BE2C (cell line): ENCODE results near the gene LRP10.
A peak's percentile ranks its signal among the peaks of the same experiment; 100 is the strongest.

Source experiments
- DNase-seq: peaks from one replicate; pipeline ENCODE4 v3.0.0-alpha.2; 2020
- H3K27me3 ChIP-seq: fragments of 250-450 bp; sonication (Bioruptor Pico); 2 replicates; pipeline ENCODE4 v1.5.1; 2020; ENCODE audit warnings: mild to moderate bottlenecking
- H3K36me3 ChIP-seq: fragments of 250-450 bp; sonication (Bioruptor Pico); 2 replicates; pipeline ENCODE4 v1.5.1; 2020; ENCODE audit warnings: mild to moderate bottlenecking
- H3K4me1 ChIP-seq: fragments of 250-450 bp; sonication (Bioruptor Pico); 2 replicates; pipeline ENCODE4 v1.5.1; 2020
- H3K4me3 ChIP-seq: 2 replicates; pipeline ENCODE4 v1.5.1; 2011; ENCODE audit warnings: low read depth, low read length
- H3K9me3 ChIP-seq: fragments of 250-450 bp; sonication (Bioruptor Pico); 2 replicates; pipeline ENCODE4 v1.5.1; 2020
- CTCF ChIP-seq: IDR thresholded peaks from 2 replicates; pipeline ENCODE4 v1.5.1; 2012; ENCODE audit warnings: mild to moderate bottlenecking, low read depth, low read length

The LRP10 gene

GRCh38 chr14:22861651-22862050 lies 9.9 kb upstream of the LRP10 start:
- no peaks in the 10 kb centered on the region for H3K36me3 ChIP-seq
- H3K9me3 ChIP-seq, result no peaks in the 10 kb centered on the region
- no peak for DNase-seq
- no peak for TF ChIP-seq CTCF
- no peaks in the 10 kb centered on the region for H3K4me1 ChIP-seq
- no peak overlapping the region for H3K4me3 ChIP-seq
- no peaks in the 10 kb centered on the region for H3K27me3 ChIP-seq

- TF ChIP-seq CTCF, result no peak
- no peaks in the 10 kb centered on the region for H3K27me3 ChIP-seq
- no peak for DNase-seq
- no peak overlapping the region for H3K4me3 ChIP-seq
- H3K4me1 ChIP-seq, result no peaks in the 10 kb centered on the region
- H3K36me3 ChIP-seq, result no peaks in the 10 kb centered on the region
- H3K9me3 ChIP-seq, result no peaks in the 10 kb centered on the region
Observed at GRCh38 chr14:22864979-22865378, 6.6 kb upstream of the LRP10 start.

- no peak for DNase-seq
Observed at GRCh38 chr14:22865424-22866405, 5.8 kb upstream of the LRP10 start.

GRCh38 chr14:22866874-22867273 lies 4.7 kb upstream of the LRP10 start:
- Histone ChIP-seq H3K36me3 (no peaks in the 10 kb centered on the region), H3K27me3 (no peaks in the 10 kb centered on the region), H3K9me3 (no peaks in the 10 kb centered on the region), H3K4me1 (0 out of 2 replicates have a peak, but pooled peaks cover 4% of the 10 kb centered on the region), H3K4me3 (no peak overlapping the region)
- DNase-seq, result no peak
- no peak for TF ChIP-seq CTCF

More at GRCh38 chr14:22865424-22866405, 5.8 kb upstream of the LRP10 start:
- TF ChIP-seq CTCF, result peak; percentile 36; the same call in 1 of the 2 replicates
- H3K4me3 ChIP-seq, result no peak overlapping the region
- 0 out of 2 replicates have a peak, but pooled peaks cover 1% of the 10 kb centered on the region for H3K4me1 ChIP-seq
- H3K9me3 ChIP-seq, result no peaks in the 10 kb centered on the region
- H3K36me3 ChIP-seq, result no peaks in the 10 kb centered on the region
- no peaks in the 10 kb centered on the region for H3K27me3 ChIP-seq

GRCh38 chr14:22870811-22871223 lies 723 bp upstream of the LRP10 start:
- Histone ChIP-seq H3K27me3 (no peaks in the 10 kb centered on the region), H3K4me1 (0 out of 2 replicates have a peak, but pooled peaks cover 4% of the 10 kb centered on the region), H3K9me3 (no peaks in the 10 kb centered on the region), H3K36me3 (no peaks in the 10 kb centered on the region), H3K4me3 (peak overlapping the region; percentile 83)
- no peak for DNase-seq
- no peak for TF ChIP-seq CTCF
